K562 (cell line): ENCODE data around the gene ICAM1. TPM values are rescaled to one million over a fixed set of nuclear protein-coding genes. Genes with fewer than 3 reads are reported as not detected.

Experiments used
- CREB1 ChIP-seq, 2 experiments: sonication (generic) in 1 of 2; formaldehyde crosslinking in 1 of 2; IDR thresholded peaks; 2 replicates each; pipeline versions ENCODE4 v1.6.1 to v1.8.0; 2012 to 2022; ENCODE audit warnings: inconsistent platforms in 1 of 2, mild to moderate bottlenecking in 1 of 2, missing genetic modification reagents in 1 of 2, moderate library complexity in 1 of 2
- FOXP1 ChIP-seq: sonication (generic); formaldehyde crosslinking; IDR thresholded peaks from 2 replicates; pipeline ENCODE4 v1.8.0; 2022; ENCODE audit warnings: mild to moderate bottlenecking, missing genetic modification reagents
- HMGN3 ChIP-seq: IDR thresholded peaks from 2 replicates; pipeline ENCODE4 v1.6.1; 2011; ENCODE audit warnings: borderline replicate concordance, low read depth, mild to moderate bottlenecking, mixed read lengths, low read length; ENCODE audit not compliant: insufficient read length; ENCODE audit errors: extremely low read depth
- MGA ChIP-seq: fragments of 450-650 bp; IDR thresholded peaks from 2 replicates; pipeline ENCODE4 v1.6.1; 2016; ENCODE audit warnings: mild to moderate bottlenecking, moderate library complexity
- ZNF143 ChIP-seq: sonication (generic); formaldehyde crosslinking; IDR thresholded peaks from 2 replicates; pipeline ENCODE4 v1.9.0; 2022; ENCODE audit warnings: mild to moderate bottlenecking, missing genetic modification reagents
- polyA plus RNA-seq, 8 experiments: library from polyadenylated mRNA; depleted of rRNA in 4 of 8; stranded (reverse) in 5 of 8; unstranded in 3 of 8; fragments of >200 nt; fragmentation: Nextera tagmentation in 2 of 8; fragmentation: Illumina TruSeq in 1 of 8; extraction: Ambion mirVana in 2 of 8; extraction: Trizol in 1 of 8; gene quantifications; 2 replicates each; pipeline versions ENCODE4 v1.2.1 to v1.2.3, GENCODE V29; 2011 to 2014; ENCODE audit warnings: inconsistent platforms in 1 of 8, missing spikeins in 1 of 8
- total RNA-seq, 7 experiments: library from RNA; depleted of rRNA in 6 of 7; stranded (reverse); fragments of >200 nt in 6 of 7; fragmentation: Illumina TruSeq in 2 of 7; extraction: Trizol in 2 of 7; gene quantifications; 2 replicates each; pipeline versions ENCODE4 v1.2.1 to v1.2.3, GENCODE V29; 2011 to 2021; ENCODE audit warnings: low replicate concordance in 1 of 7

Gene ICAM1
- total and polyA plus RNA-seq, 9 of the 15 experiments (the other 6 are each of a cell fraction or from before 2014, with no cell fraction given): 2.3 to 24.4 (median 13.4) TPM

- TF ChIP-seq MGA (peak; percentile 98), HMGN3 (peak; percentile 62), CREB1 (IDR thresholded peaks at IDR 0.05) (0 out of 2 replicates have a peak, but pooled peaks have one; percentile 17), CREB1 (CRISPR knock-in tag; IDR thresholded peaks at IDR 0.05) (no peak; the same call in 1 of the 2 replicates), ZNF143 (no peak), FOXP1 (CRISPR knock-in tag) (peak; percentile 74)
Measured at GRCh38 chr19:10270616-10271394, at the start of gene ICAM1 (continued).
